Stimulated activated memory B cell treated with anti-CD40 and anti-IgM and Interleukin-4, amounts not matched to agents 10 μg/mL and 1 μg/mL and 100 μg/mL, for 72 hours (primary cell): Measurements from ENCODE around the gene MPND.
A peak's percentile ranks its signal among the peaks of the same experiment; 100 is the strongest.
"Not testable (repeated sequence)": the region's sequence is repeated elsewhere in the genome, so short reads cannot be mapped to it uniquely, and the experiment has no call there.

ENCODE experiments used
- ATAC-seq: fragments of 150-1000 bp; cut with Tn5 transposase; 2 replicates; pipeline ENCODE4 v1.10.0; 2021
- H3K27ac Mint-ChIP-seq: one replicate; pipeline ENCODE4 v1.8.0; 2022; ENCODE audit warnings: mild to moderate bottlenecking, mixed read lengths
- H3K27me3 Mint-ChIP-seq: one replicate; pipeline ENCODE4 v1.8.0; 2022; ENCODE audit warnings: mixed read lengths
- H3K36me3 Mint-ChIP-seq: one replicate; pipeline ENCODE4 v1.8.0; 2022; ENCODE audit warnings: mixed read lengths
- H3K4me1 Mint-ChIP-seq: one replicate; pipeline ENCODE4 v1.8.0; 2022; ENCODE audit warnings: mixed read lengths
- H3K4me3 Mint-ChIP-seq: one replicate; pipeline ENCODE4 v1.8.0; 2022; ENCODE audit warnings: mild to moderate bottlenecking, moderate library complexity, mixed read lengths
- H3K9me3 Mint-ChIP-seq: one replicate; pipeline ENCODE4 v1.8.0; 2022; ENCODE audit warnings: mixed read lengths

The MPND gene

GRCh38 chr19:4328991-4329681 lies 14.2 kb upstream of the MPND start:
- Mint-ChIP-seq H3K27ac (peak overlapping the region; percentile 44), H3K4me1 (peaks cover 37% of the 10 kb centered on the region), H3K27me3 (peaks cover 56% of the 10 kb centered on the region), H3K4me3 (peak overlapping the region; percentile 69)
- not testable (repeated sequence) for H3K36me3 Mint-ChIP-seq, ATAC-seq, H3K9me3 Mint-ChIP-seq

GRCh38 chr19:4329858-4330257 lies 13.5 kb upstream of the MPND start:
- no peak for ATAC-seq
- H3K4me3 Mint-ChIP-seq: no peak overlapping the region
- peaks cover 37% of the 10 kb centered on the region for H3K4me1 Mint-ChIP-seq
- H3K27ac Mint-ChIP-seq: no peak overlapping the region
- peaks cover 6% of the 10 kb centered on the region for H3K36me3 Mint-ChIP-seq
- peaks cover 7% of the 10 kb centered on the region for H3K9me3 Mint-ChIP-seq
- H3K27me3 Mint-ChIP-seq: peaks cover 49% of the 10 kb centered on the region

- ATAC-seq: no peak
- Mint-ChIP-seq H3K4me1 (peaks cover 21% of the 10 kb centered on the region), H3K4me3 (no peak overlapping the region), H3K9me3 (peaks cover 14% of the 10 kb centered on the region), H3K36me3 (peaks cover 6% of the 10 kb centered on the region), H3K27me3 (peaks cover 4% of the 10 kb centered on the region), H3K27ac (no peak overlapping the region)
Observed at GRCh38 chr19:4334929-4335570, 8.3 kb upstream of the MPND start.

- ATAC-seq: no peak
- Mint-ChIP-seq H3K36me3 (peaks cover 6% of the 10 kb centered on the region), H3K4me1 (peaks cover 30% of the 10 kb centered on the region), H3K9me3 (peaks cover 14% of the 10 kb centered on the region), H3K4me3 (peak overlapping the region; percentile 81), H3K27me3 (no peaks in the 10 kb centered on the region), H3K27ac (peak overlapping the region; percentile 88)
Observed at GRCh38 chr19:4337906-4338440, 5.4 kb upstream of the MPND start.

GRCh38 chr19:4338441-4339355 lies 4.7 kb upstream of the MPND start, which contains the start of gene STAP2:
Gene STAP2 (minus strand): TSS chr19:4338827. CDS start chr19:4338753, 74 bp downstream.
- Mint-ChIP-seq H3K4me3 (peak within 1 kb of the TSS; percentile 81), H3K4me1 (peaks cover 30% of the 10 kb centered on the region), H3K9me3 (peaks cover 14% of the 10 kb centered on the region), H3K36me3 (peaks cover 6% of the 10 kb centered on the region), H3K27ac (peak within 1 kb of the TSS; percentile 88), H3K27me3 (no peaks in the 10 kb centered on the region)
- no peak for ATAC-seq

- no peak for ATAC-seq
Observed at GRCh38 chr19:4342314-4342614, 1.1 kb upstream of the MPND start.

GRCh38 chr19:4342615-4343369 lies 570 bp upstream of the MPND start:
- Mint-ChIP-seq H3K36me3 (peaks cover 22% of the 10 kb centered on the region), H3K27ac (peak overlapping the region; percentile 74), H3K27me3 (no peaks in the 10 kb centered on the region), H3K4me1 (peaks cover 43% of the 10 kb centered on the region), H3K9me3 (no peaks in the 10 kb centered on the region), H3K4me3 (peak overlapping the region; percentile 92)
- peak; percentile 96 for ATAC-seq

More at GRCh38 chr19:4342314-4342614, 1.1 kb upstream of the MPND start:
- Mint-ChIP-seq H3K4me3 (peak overlapping the region; percentile 92), H3K27ac (peak overlapping the region; percentile 74), H3K4me1 (peaks cover 46% of the 10 kb centered on the region), H3K36me3 (peaks cover 17% of the 10 kb centered on the region), H3K9me3 (no peaks in the 10 kb centered on the region), H3K27me3 (no peaks in the 10 kb centered on the region)

- Mint-ChIP-seq H3K27ac (no peak overlapping the region), H3K4me3 (no peak overlapping the region), H3K4me1 (peaks cover 25% of the 10 kb centered on the region), H3K9me3 (no peaks in the 10 kb centered on the region), H3K27me3 (no peaks in the 10 kb centered on the region), H3K36me3 (peaks cover 37% of the 10 kb centered on the region)
- no peak for ATAC-seq
Observed at GRCh38 chr19:4345342-4346019, 2.1 kb downstream of the MPND start.

GRCh38 chr19:4346020-4346383 lies 2.6 kb downstream of the MPND start:
- no peak overlapping the region for H3K4me3 Mint-ChIP-seq
- no peaks in the 10 kb centered on the region for H3K9me3 Mint-ChIP-seq
- H3K27me3 Mint-ChIP-seq: no peaks in the 10 kb centered on the region
- H3K4me1 Mint-ChIP-seq: peaks cover 25% of the 10 kb centered on the region
- no peak overlapping the region for H3K27ac Mint-ChIP-seq
- no peak for ATAC-seq
- H3K36me3 Mint-ChIP-seq: peaks cover 41% of the 10 kb centered on the region

- Mint-ChIP-seq H3K4me3 (no peak overlapping the region), H3K27ac (no peak overlapping the region), H3K9me3 (no peaks in the 10 kb centered on the region), H3K36me3 (peaks cover 43% of the 10 kb centered on the region), H3K27me3 (no peaks in the 10 kb centered on the region), H3K4me1 (peaks cover 19% of the 10 kb centered on the region)
- no peak for ATAC-seq
Observed at GRCh38 chr19:4347521-4347920, 4.2 kb downstream of the MPND start.

GRCh38 chr19:4349225-4349624 lies 5.9 kb downstream of the MPND start:
- not testable (repeated sequence) for ATAC-seq, H3K9me3 Mint-ChIP-seq, H3K27me3 Mint-ChIP-seq, H3K27ac Mint-ChIP-seq, H3K4me3 Mint-ChIP-seq
- peaks cover 55% of the 10 kb centered on the region for H3K36me3 Mint-ChIP-seq
- peaks cover 17% of the 10 kb centered on the region for H3K4me1 Mint-ChIP-seq

GRCh38 chr19:4350111-4350510 lies 6.7 kb downstream of the MPND start:
- Mint-ChIP-seq H3K4me1 (peaks cover 16% of the 10 kb centered on the region), H3K9me3 (no peaks in the 10 kb centered on the region), H3K4me3 (no peak overlapping the region), H3K27ac (peak overlapping the region; percentile 60), H3K36me3 (peaks cover 60% of the 10 kb centered on the region), H3K27me3 (no peaks in the 10 kb centered on the region)
- no peak for ATAC-seq

- peaks cover 54% of the 10 kb centered on the region for H3K36me3 Mint-ChIP-seq
- H3K27me3 Mint-ChIP-seq: no peaks in the 10 kb centered on the region
- H3K4me3 Mint-ChIP-seq: no peak overlapping the region
- peaks cover 10% of the 10 kb centered on the region for H3K4me1 Mint-ChIP-seq
- no peaks in the 10 kb centered on the region for H3K9me3 Mint-ChIP-seq
- peak overlapping the region; percentile 60 for H3K27ac Mint-ChIP-seq
- no peak for ATAC-seq
Observed at GRCh38 chr19:4350726-4351125, 7.4 kb downstream of the MPND start.

- ATAC-seq: peak; percentile 67
Observed at GRCh38 chr19:4352701-4353121, 9.3 kb downstream of the MPND start.

More at GRCh38 chr19:4352701-4353121, 9.3 kb downstream of the MPND start:
- Mint-ChIP-seq H3K4me3 (no peak overlapping the region), H3K27me3 (no peaks in the 10 kb centered on the region), H3K4me1 (peaks cover 6% of the 10 kb centered on the region), H3K27ac (no peak overlapping the region), H3K9me3 (no peaks in the 10 kb centered on the region), H3K36me3 (peaks cover 38% of the 10 kb centered on the region)
